Neural cell (in vitro differentiated cells): ENCODE data around the gene TADA2B.

ENCODE experiments used
- CTCF ChIP-seq: fragments of 450-650 bp; IDR thresholded peaks from 2 replicates; pipeline ENCODE4 v1.5.1; 2014; ENCODE audit warnings: antibody characterized with exemption, mild to moderate bottlenecking, moderate library complexity; ENCODE audit not compliant: poor library complexity, severe bottlenecking
- EZH2 ChIP-seq: fragments of 200-600, 300-800 bp; shearing (Covaris generic), sonication (generic); IDR thresholded peaks from 2 replicates; pipeline ENCODE4 v1.6.1; 2014; ENCODE audit warnings: antibody characterized with exemption, low read length, borderline replicate concordance, mild to moderate bottlenecking; ENCODE audit not compliant: insufficient read depth, poor library complexity, severe bottlenecking
- POLR2AphosphoS5 ChIP-seq: IDR thresholded peaks from 2 replicates; pipeline ENCODE4 v1.6.1; 2012
- RAD21 ChIP-seq: fragments of 450-650 bp; conservative IDR thresholded peaks from 2 replicates; pipeline ENCODE4 v1.6.1; 2014; ENCODE audit warnings: antibody characterized with exemption, mild to moderate bottlenecking, moderate library complexity
- REST ChIP-seq: IDR thresholded peaks from 2 replicates; pipeline ENCODE4 v1.6.1; 2012; ENCODE audit warnings: borderline replicate concordance
- SMC3 ChIP-seq: fragments of 450-650 bp; conservative IDR thresholded peaks from 2 replicates; pipeline ENCODE4 v1.6.1; 2014; ENCODE audit warnings: antibody characterized with exemption, mild to moderate bottlenecking, moderate library complexity; ENCODE audit not compliant: poor library complexity
- TAF1 ChIP-seq: IDR thresholded peaks from 2 replicates; pipeline ENCODE4 v1.6.1; 2012; ENCODE audit warnings: low read depth

GRCh38 chr4:7042503-7043283 lies 479 bp upstream of the TADA2B start:
- TF ChIP-seq CTCF (peak; percentile 76), RAD21 (no peak), EZH2 (no peak), POLR2AphosphoS5 (peak; percentile 74), REST (no peak), SMC3 (peak; percentile 18), TAF1 (peak; percentile 86)
